HG03175 (cell line): Measurements from ENCODE around the gene PROM2.
"Not testable (repeated sequence)": the region's sequence is repeated elsewhere in the genome, so short reads cannot be mapped to it uniquely, and the experiment has no call there.

ENCODE experiments used
- ATAC-seq: cut with Tn5 transposase; IDR thresholded peaks from one replicate; pipeline ENCODE4 v1.9.1; 2021; ENCODE audit warnings: mild to moderate bottlenecking, moderate library complexity; ENCODE audit not compliant: unreplicated experiment

The PROM2 gene

DNA sequence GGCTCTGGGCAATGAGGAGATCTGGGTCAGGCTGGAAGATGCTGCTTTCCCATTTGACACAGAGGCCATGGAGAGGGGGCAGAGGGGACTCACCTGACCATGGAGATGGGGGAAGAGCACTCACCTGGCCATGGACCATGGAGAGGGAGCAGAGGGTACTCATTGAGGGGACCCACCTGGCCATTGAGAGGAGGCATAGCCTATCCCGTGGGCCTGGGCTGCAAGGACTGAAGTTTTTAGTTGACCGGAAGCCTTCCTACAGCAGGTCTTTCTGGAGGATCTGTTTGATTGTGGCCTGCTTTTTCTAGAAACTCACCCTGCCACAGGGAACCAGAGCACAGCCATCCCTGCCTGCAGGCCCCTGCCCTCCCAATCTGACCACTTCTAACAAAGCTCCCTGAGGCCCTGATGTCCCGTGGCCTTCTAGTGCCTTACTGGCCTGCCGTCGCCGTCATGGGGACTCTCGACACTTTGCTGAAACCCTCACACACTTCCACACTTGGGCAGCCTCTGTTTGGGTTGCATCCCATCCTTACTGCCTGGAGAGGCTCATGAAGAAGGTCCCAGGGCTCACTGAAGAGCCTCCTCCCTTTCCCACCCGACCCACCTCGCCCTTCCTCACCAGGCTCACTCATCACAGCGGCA, 5.1 kb upstream of the PROM2 start:
- ATAC-seq, result no peak

- not testable (repeated sequence) for ATAC-seq
These were observed 4.5 kb upstream of the PROM2 start for GRCh38 chr2:95269745-95270144.

DNA sequence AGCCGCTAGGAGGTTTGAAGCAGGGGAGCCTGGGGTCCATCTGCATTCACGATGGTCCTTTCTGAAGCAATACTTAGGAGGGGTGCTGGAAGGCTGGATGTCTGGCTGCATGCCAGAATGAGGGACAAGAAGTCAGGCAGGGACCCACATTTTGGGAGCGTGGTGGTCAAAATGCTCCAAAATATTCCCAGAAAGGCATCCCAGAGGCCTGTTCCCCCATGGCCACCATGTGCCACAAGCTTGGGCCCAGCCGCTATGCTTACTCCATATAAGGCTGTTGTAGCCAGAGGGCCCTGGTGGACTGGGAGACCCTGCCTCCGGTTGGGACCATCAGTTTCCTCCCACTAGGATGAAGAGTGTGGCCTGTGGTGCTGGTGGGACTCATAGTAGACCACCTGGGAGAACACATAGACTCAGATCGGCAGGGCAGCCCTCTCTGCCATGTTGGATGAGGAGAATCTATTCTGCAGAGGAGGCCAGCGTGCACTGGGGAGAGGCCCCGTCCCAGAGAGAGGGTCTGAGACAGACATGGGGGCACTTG, 3.6 kb upstream of the PROM2 start:
- ATAC-seq, result no peak

- ATAC-seq, result no peak
These were observed 2.8 kb upstream of the PROM2 start for GRCh38 chr2:95271381-95271971.

- no peak for ATAC-seq
These were observed 1.9 kb upstream of the PROM2 start for GRCh38 chr2:95272299-95272751.

- ATAC-seq, result no peak
These were observed 1.5 kb upstream of the PROM2 start for GRCh38 chr2:95272781-95273180.

DNA sequence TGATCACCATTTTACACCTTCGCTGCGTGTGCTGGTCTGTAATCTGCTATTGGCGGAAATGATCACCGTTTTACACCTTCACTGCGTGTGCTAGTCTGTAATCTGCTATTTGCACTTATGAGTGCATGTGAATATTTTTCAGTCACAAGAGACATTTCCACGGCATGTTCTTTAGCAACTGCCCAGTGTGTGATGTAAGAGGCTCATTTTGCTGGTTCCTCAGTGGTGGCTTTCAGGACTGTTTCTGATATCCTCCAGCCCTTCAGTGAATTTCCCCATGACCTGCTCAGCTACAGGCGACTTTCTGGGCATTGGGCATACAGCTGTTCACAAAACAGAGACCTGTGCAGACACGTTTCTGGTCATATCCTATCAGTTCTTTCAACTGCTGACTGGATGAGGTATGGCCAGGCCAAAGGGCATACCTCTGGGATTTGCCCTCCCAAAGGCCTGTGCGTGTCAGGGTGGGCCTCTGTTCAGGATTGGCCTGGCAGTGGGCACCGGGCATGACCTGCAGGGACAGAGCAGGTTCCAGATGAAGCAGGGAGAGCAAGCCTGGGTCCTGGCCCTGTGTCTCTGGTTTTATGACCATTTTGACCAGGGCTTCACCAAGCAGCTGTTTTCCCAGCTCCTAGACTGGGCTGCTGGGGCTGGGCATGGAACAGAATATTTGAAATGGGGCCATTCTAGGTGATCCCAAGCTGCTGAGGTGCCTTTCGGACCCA, 521 bp upstream of the PROM2 start:
- no peak for ATAC-seq

GRCh38 chr2:95275151-95275515, 884 bp downstream of the PROM2 start:
- ATAC-seq, result no peak

DNA sequence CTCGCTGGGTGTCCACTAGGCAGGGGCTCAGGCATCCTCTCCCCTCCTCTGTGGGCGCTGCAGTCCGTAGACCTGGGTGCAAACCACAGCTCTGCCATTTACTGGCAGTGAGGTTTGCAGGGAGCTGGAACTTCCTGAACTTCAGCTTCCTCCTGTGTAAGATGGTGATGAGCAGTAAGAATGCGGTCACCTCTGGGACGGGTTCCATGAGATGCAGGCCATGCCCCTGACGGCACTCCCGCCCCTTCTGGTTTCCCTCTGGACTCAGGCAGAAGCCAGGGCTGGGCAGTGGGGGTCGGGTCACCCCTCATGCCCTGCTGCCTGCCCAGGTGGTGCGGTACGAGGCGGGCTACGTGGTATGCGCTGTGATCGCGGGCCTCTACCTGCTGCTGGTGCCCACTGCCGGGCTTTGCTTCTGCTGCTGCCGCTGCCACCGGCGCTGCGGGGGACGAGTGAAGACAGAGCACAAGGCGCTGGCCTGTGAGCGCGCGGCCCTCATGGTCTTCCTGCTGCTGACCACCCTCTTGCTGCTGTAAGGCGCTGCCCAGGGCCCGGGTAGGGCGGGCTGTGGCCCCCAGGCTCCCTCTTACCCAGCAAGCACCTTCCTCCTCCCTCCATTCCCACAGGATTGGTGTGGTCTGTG, 1.5 kb downstream of the PROM2 start:
- ATAC-seq, result no peak

DNA sequence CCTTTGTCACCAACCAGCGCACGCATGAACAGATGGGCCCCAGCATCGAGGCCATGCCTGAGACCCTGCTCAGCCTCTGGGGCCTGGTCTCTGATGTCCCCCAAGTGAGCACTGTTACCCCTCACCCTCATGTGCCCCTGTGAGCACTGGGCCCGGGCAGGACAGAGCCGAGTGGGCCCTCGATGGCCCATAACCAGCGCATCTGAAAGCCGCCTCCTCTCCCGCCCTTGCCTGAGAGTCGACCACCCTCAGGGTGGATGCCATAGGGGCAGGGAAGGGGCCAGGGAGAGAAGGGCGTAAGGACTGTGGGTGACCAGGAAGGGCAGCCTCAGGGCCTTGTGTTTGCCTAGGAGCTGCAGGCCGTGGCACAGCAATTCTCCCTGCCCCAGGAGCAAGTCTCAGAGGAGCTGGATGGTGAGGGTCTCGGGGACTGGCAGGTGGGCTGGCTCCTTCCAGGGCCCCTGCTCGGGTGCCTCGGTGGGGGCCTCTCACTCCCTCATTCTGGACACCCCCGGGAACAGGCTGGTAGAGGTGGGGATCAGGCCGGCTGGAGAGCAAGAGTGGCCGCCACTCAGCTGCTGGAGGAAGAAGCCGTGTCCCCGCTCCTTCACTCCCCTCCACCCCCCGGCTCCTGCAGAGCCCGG, 2.1 kb downstream of the PROM2 start:
- no peak for ATAC-seq

- ATAC-seq, result no peak
These were observed 2.6 kb downstream of the PROM2 start for GRCh38 chr2:95276888-95277245.

DNA sequence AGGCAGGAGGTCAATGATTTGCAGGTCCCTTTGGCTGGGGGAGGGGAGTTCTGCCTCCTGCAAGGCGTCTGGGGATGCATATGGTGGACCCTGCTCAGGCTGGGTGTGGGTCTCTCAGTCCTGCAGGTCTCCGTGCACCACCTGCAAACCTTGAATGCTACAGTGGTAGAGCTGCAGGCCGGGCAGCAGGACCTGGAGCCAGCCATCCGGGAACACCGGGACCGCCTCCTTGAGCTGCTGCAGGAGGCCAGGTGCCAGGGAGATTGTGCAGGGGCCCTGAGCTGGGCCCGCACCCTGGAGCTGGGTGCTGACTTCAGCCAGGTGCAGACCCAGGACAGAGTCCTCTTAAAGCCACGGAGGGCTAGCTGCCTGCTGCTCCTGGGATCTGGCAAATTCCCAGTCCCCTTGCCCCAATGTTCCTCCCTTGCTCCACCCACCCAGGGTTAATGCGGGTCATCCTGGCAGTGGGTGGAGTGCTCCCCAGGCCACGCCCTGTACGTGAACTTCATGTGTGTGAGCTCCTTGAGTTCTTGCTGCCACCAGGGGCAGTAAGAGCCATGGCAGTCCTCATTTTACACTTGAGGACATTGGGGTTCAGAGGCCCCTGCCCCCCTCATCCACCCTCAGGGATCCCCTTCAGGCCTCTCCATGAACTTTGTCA, 3.1 kb downstream of the PROM2 start:
- no peak for ATAC-seq

GRCh38 chr2:95278051-95278471, 3.8 kb downstream of the PROM2 start:
- no peak for ATAC-seq

- no peak for ATAC-seq
These were observed 4.5 kb downstream of the PROM2 start for GRCh38 chr2:95278637-95279225.

DNA sequence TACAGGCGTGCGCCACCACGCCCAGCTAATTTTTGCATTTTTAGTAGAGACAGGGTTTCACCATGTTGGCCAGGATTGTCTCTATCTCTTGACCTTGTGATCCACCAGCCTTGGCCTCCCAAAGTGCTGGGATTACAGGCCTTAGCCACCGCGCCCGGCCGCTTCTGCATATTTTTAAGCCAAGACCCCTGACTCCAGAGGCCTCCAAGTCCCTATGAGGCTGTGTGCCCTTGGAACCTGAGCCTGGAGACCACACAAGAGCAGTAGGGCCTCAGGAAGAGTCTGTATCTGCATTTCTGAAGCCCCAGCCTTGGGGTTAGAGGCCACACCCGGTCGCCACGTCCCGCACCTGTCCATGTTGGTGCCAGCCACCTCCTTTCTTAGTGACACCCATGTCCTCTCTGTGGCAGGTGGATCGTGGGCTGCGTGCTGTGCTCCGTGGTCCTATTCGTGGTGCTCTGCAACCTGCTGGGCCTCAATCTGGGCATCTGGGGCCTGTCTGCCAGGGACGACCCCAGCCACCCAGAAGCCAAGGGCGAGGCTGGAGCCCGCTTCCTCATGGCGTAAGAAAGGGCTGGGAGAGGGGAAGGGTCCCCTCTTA, 5.3 kb downstream of the PROM2 start:
- ATAC-seq, result no peak

- ATAC-seq, result no peak
These were observed 6.8 kb downstream of the PROM2 start for GRCh38 chr2:95281071-95281470.

DNA sequence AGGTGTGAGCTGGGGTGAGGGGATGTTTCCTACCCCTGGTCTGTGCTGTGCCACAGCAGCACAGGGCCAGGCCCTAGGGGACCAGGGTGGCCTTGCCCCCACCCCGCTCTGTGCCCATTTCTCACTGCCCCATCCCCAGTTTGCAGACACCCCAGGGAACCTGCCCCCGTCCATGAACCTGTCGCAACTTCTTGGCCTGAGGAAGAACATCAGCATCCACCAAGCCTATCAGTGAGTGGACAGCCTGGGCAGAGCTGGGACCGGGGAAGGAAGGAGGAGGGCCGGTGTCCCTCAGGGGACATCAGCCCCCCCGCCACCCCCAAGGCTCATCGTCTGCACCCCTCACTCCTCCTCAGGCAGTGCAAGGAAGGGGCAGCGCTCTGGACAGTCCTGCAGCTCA, 7.5 kb downstream of the PROM2 start:
- ATAC-seq, result no peak

DNA sequence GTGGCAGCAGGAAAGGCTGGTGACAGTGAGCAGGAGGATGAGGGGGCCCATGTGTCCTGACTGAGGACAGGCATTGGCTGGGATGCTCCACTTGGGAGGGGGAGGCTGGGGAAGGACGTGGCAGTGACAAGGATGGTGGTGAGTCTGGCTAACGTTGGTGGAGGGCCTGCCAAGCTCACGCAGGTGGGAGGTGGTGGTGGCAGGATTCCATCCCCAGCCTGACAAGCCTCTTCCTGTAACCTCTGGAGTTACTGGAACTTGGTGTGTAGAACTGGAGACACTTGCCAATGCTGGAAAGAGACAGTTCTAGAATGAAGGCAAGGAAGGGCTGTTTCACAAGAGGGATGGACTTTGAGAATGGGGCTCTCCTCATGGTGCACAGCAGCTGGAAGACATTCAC, 8.2 kb downstream of the PROM2 start:
- no peak for ATAC-seq

DNA sequence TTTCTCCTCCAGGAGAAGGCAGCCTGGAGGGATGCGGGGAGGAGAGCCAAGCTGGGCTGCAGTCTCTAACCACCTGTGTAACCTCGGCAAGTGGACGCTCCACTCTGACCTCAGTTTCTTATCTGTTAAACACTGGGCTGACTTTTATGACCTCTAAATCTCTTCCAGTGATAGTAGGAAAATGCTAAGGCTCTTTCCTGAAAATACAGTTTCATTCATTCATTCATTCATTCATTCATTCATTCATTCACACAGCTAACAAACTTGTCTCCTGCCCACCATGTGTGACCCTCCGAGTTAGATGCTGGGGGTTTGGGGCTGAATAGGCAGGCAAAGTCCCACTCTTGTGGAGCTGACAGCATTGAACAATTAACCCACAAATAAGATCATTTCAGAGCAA, 9.3 kb downstream of the PROM2 start:
- ATAC-seq, result no peak
